ENCODE measurements around the gene FTO.

FTO gene

GRCh38 chr16:54027995-54028394 lies 324.0 kb downstream of the FTO start:
- no peak for DNase-seq

GRCh38 chr16:54030451-54030850 lies 326.5 kb downstream of the FTO start:
- DNase-seq: no peak

- peak; percentile 4 for DNase-seq
Observed at GRCh38 chr16:54031107-54031760, 327.3 kb downstream of the FTO start.

- DNase-seq: no peak
Observed at GRCh38 chr16:54033747-54034146, 329.8 kb downstream of the FTO start.

GRCh38 chr16:54034684-54035083 lies 330.7 kb downstream of the FTO start:
- DNase-seq: no peak

GRCh38 chr16:54040480-54040879 lies 336.5 kb downstream of the FTO start:
- DNase-seq: no peak

- no peak for DNase-seq
Observed at GRCh38 chr16:54040975-54041374, 337.0 kb downstream of the FTO start.

- no peak for DNase-seq
Observed at GRCh38 chr16:54048586-54049495, 344.9 kb downstream of the FTO start.

- no peak for DNase-seq
Observed at GRCh38 chr16:54049591-54050458, 345.9 kb downstream of the FTO start.

- no peak for DNase-seq
Observed at GRCh38 chr16:54050459-54051210, 346.7 kb downstream of the FTO start.

- no peak for DNase-seq
Observed at GRCh38 chr16:54051821-54052220, 347.9 kb downstream of the FTO start.

- no peak for DNase-seq
Observed at GRCh38 chr16:54052271-54052670, 348.3 kb downstream of the FTO start.

- no peak for DNase-seq
Observed at GRCh38 chr16:54053891-54054820, 350.2 kb downstream of the FTO start.

GRCh38 chr16:54055191-54055590 lies 351.2 kb downstream of the FTO start:
- no peak for DNase-seq

GRCh38 chr16:54055864-54056263 lies 351.9 kb downstream of the FTO start:
- no peak for DNase-seq

- no peak for DNase-seq
Observed at GRCh38 chr16:54056921-54057320, 353.0 kb downstream of the FTO start.

GRCh38 chr16:54059319-54059718 lies 355.4 kb downstream of the FTO start:
- no peak for DNase-seq

GRCh38 chr16:54060599-54061421 lies 356.9 kb downstream of the FTO start:
- DNase-seq: no peak

GRCh38 chr16:54061454-54061853 lies 357.5 kb downstream of the FTO start:
- no peak for DNase-seq
